ENCODE data around the gene NUMA1. TPM values are rescaled to one million over a fixed set of nuclear protein-coding genes. Genes with fewer than 3 reads are reported as not detected.

NUMA1 gene, protein sequence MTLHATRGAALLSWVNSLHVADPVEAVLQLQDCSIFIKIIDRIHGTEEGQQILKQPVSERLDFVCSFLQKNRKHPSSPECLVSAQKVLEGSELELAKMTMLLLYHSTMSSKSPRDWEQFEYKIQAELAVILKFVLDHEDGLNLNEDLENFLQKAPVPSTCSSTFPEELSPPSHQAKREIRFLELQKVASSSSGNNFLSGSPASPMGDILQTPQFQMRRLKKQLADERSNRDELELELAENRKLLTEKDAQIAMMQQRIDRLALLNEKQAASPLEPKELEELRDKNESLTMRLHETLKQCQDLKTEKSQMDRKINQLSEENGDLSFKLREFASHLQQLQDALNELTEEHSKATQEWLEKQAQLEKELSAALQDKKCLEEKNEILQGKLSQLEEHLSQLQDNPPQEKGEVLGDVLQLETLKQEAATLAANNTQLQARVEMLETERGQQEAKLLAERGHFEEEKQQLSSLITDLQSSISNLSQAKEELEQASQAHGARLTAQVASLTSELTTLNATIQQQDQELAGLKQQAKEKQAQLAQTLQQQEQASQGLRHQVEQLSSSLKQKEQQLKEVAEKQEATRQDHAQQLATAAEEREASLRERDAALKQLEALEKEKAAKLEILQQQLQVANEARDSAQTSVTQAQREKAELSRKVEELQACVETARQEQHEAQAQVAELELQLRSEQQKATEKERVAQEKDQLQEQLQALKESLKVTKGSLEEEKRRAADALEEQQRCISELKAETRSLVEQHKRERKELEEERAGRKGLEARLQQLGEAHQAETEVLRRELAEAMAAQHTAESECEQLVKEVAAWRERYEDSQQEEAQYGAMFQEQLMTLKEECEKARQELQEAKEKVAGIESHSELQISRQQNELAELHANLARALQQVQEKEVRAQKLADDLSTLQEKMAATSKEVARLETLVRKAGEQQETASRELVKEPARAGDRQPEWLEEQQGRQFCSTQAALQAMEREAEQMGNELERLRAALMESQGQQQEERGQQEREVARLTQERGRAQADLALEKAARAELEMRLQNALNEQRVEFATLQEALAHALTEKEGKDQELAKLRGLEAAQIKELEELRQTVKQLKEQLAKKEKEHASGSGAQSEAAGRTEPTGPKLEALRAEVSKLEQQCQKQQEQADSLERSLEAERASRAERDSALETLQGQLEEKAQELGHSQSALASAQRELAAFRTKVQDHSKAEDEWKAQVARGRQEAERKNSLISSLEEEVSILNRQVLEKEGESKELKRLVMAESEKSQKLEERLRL (N-terminal part only)
- 274 and 395 TPM in 2 replicates for total RNA-seq (2011; cell fraction: chromatin; rRNA removed; ENCODE audit: low replicate concordance)
- total RNA-seq (2011; cell fraction: nucleolus; rRNA removed) = 203 and 209 TPM in 2 replicates
- total RNA-seq (2011; cell fraction: nucleoplasm; rRNA removed) = 193 and 293 TPM in 2 replicates
- 93.1 and 94.7 TPM in 2 replicates for total RNA-seq (2014; rRNA removed)
- 40.3 and 41.4 TPM in 2 replicates for total RNA-seq (2014; rRNA removed; fragmentation: Illumina TruSeq; extraction: Trizol)
- total RNA-seq (2015; rRNA removed; fragmentation: Illumina TruSeq; extraction: Trizol) = 46.9 and 50.4 TPM in 2 replicates
- total RNA-seq (2021) = 83.1 and 104 TPM in 2 replicates
- polyA plus RNA-seq (2011; rRNA removed) = 51.2 and 72.8 TPM in 2 replicates
- polyA plus RNA-seq (2011; cell fraction: cytosol; rRNA removed) = 51.6 and 71.5 TPM in 2 replicates
- 256 and 329 TPM in 2 replicates for polyA plus RNA-seq (2011; cell fraction: nucleus; rRNA removed)
- polyA plus RNA-seq (2012) = 73.1 and 108 TPM in 2 replicates
- polyA plus RNA-seq (2014; fragmentation: Illumina TruSeq; extraction: Trizol) = 74.2 and 85.9 TPM in 2 replicates
- 1 to 10 TPM; 4.1 to 7.6 TPM for polyA plus RNA-seq (2014; fragmentation: Nextera tagmentation; extraction: Ambion mirVana)
- polyA plus RNA-seq (2014; rRNA removed) = 66.4 and 85.2 TPM in 2 replicates
- 89.9 and 94.4 TPM in 2 replicates for polyA minus RNA-seq (2011; rRNA and poly(A)+ RNA removed)
- 77.1 and 80.0 TPM in 2 replicates for polyA minus RNA-seq (2011; cell fraction: cytosol; rRNA and poly(A)+ RNA removed)
- 111 and 169 TPM in 2 replicates for polyA minus RNA-seq (2011; cell fraction: nucleus; rRNA and poly(A)+ RNA removed)
- Bru-seq, nascent RNA = percentile 79 among the genes with signal in this experiment
- percentile 79 among the genes with signal in this experiment for BruChase-seq, experiment 1, labeled RNA remaining after a 2-hour chase
- percentile 80 among the genes with signal in this experiment for BruChase-seq, experiment 2, labeled RNA remaining after a 6-hour chase
- long read RNA-seq, experiment 1, transcript NUMA1-217 (7 exons, 2,276 nt) = major isoform, 8 of 75 reads
- long read RNA-seq, experiment 1, partial matches to known transcripts = 53 of 75 reads
- long read RNA-seq, experiment 1, other reads (novel, unspliced or antisense) = 13 of 75 reads
- long read RNA-seq, experiment 2, full-length matches to known transcripts = 6 of 70 reads
- long read RNA-seq, experiment 2, partial matches to known transcripts = 48 of 70 reads
- long read RNA-seq, experiment 2, other reads (novel, unspliced or antisense) = 16 of 70 reads
- long read RNA-seq, experiment 3, partial matches to known transcripts = 2 of 2 reads
- long read RNA-seq, experiment 3, other reads (novel, unspliced or antisense) = 0 of 2 reads

DNA sequence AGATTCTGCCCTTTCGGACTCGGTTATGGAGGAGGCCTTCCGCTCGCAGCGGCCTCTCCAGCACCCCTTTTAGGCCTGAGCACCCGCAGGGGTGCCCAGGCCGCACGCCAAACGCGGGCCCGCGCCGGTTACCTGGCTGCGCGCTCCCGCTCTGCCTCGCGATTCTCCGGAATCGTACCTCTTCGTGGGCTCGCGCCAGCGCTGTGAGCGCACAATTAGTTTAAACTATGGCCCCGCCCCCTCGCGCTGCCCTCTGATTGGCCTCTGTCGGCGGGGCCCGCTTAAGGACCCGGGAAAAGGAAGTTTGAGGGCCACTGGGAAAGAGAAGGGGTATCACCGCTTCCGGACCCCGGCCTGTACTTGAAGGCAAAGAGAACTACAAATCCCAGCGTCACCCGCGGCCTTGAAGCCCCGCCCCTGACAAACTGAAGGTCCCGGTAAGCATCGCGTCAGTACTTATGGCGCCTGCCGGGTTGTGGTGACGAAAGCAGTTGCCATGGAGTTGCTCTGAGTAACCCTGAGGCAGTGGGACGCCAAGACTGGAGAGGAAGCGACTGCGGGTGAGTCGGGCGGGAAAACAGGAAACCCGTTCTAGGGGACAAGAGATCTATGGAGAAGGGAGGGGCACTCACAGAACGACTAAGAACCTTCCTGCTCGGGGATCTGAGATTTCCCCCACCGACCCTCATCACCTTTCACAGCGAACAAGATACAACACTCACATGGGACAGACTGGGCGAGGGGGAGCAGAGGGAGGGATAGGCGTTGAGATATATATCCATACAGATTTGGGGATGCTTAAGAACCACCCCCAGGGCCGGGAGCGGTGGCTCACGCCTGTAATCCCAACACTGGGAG lies at the start of gene NUMA1, which contains the start of gene LRRC51:
Gene NUMA1 (minus strand): TSS at position 217 of the 858 bp plus-strand sequence. CDS start 44,599 bp downstream, outside the sequence.
Gene LRRC51 (plus strand): TSS at position 525 of the 858 bp plus-strand sequence. CDS start 8,234 bp downstream, outside the sequence.
- H3K27me3 ChIP-seq (ENCODE audit: control insufficient read depth in 2 of 2, insufficient read depth in 2 of 2, low read length in 2 of 2) = no peaks in the 10 kb centered on the region
- TF ChIP-seq KDM4B (IDR thresholded peaks at IDR 0.05; ENCODE audit: borderline replicate concordance in 2 of 2, low read depth in 1 of 2) (no peak), RBM22 (IDR thresholded peaks at IDR 0.05; ENCODE audit: low read depth, low read length, poor library complexity, severe bottlenecking) (peak; percentile 93), CSDE1 (IDR thresholded peaks at IDR 0.05) (peak in 1 of 2 experiments; percentile 97; a peak in 2 of 4 replicates), ZNF143 (CRISPR knock-in tag; IDR thresholded peaks at IDR 0.05) (peak; percentile 93), MBD2 (IDR thresholded peaks at IDR 0.05; ENCODE audit: borderline replicate concordance, low read depth) (peak; percentile 67), POLR2AphosphoS5 (IDR thresholded peaks at IDR 0.05; ENCODE audit: control insufficient read depth, insufficient read depth, low read depth, low read length) (peak; percentile 78), FOXJ2 (tag; IDR thresholded peaks at IDR 0.05) (peak; percentile 80), MAX (CRISPR knock-in tag; IDR thresholded peaks at IDR 0.05) (no peak; the same call in 1 of the 2 replicates), ESRRA (IDR thresholded peaks at IDR 0.05; ENCODE audit: borderline replicate concordance, low read depth) (peak; percentile 78; the same call in 1 of the 2 replicates), GTF2E2 (tag; IDR thresholded peaks at IDR 0.05) (0 out of 2 replicates have a peak, but pooled peaks have one; percentile 4)

More for the DNA sequence above, at the start of gene NUMA1, which contains the start of gene LRRC51:
- Histone ChIP-seq H3K27ac (ENCODE audit: extremely low read depth, low read depth, low read length) (peak within 1 kb of the TSS; percentile 86), H3K9me1 (ENCODE audit: control insufficient read depth, insufficient read depth, low read length) (no peaks in the 10 kb centered on the region), H3K9me3 (replicated peaks; ENCODE audit: control insufficient read depth, insufficient read depth, low read depth, low read length) (no peaks in the 10 kb centered on the region), H3K4me2 (ENCODE audit: insufficient read depth, low read length) (peak within 1 kb of the TSS; percentile 95), H3K36me3 (ENCODE audit: control insufficient read depth, insufficient read depth, low read length) (peaks cover 10% of the 10 kb centered on the region; the same call in 2 of the 3 replicates), H3K4me1 (replicated peaks in 1 of 2; ENCODE audit: control insufficient read depth in 2 of 2, insufficient read depth in 2 of 2, low read length in 2 of 2) (peaks cover 6 to 13% of the 10 kb centered on the region in 2 experiments; a peak in 3 of 5 replicates), H3K4me3 (peak within 1 kb of the TSS; percentile 70), H3K9ac (ENCODE audit: insufficient read depth in 1 of 2, low read depth in 2 of 2, low read length in 2 of 2) (peak within 1 kb of the TSS; percentile 82 to 94), H2AFZ (ENCODE audit: low read depth, low read length) (peak within 1 kb of the TSS; percentile 99), H4K20me1 (replicated peaks; ENCODE audit: control insufficient read depth, insufficient read depth, low read length) (0 out of 2 replicates have a peak, but pooled peaks cover 6% of the 10 kb centered on the region), H3K79me2 (ENCODE audit: control insufficient read depth, insufficient read depth, low read length) (peaks cover 44% of the 10 kb centered on the region)
- WGBS (ENCODE audit: insufficient coverage, low coverage, missing lambda C conversion rate) = under 1% methylated on average over 56 of the region's 60 CpGs
- peak; percentile 94 to 100 (median 94) for DNase-seq (ENCODE audit: extremely low read depth in 1 of 4, low spot score in 3 of 4)
- peak; percentile 99 for FAIRE-seq
- ATAC-seq = peak; percentile 95
- ChIA-PET POLR2A (interaction anchor here (2.3 to 2.9 kb wide), 3 partner anchors 10 to 20 kb away, joined by 10 to 15 read pairs (median 10); no protein-coding TSS in a partner anchor), CTCF (ENCODE audit: low intra/inter-chr PET ratio) (no interaction called here)
- BruUV-seq (replicated peaks) = no TSS peak
- in situ Hi-C loops (cut with MboI) = no loop called here
- intact Hi-C loops (cut with micrococcal nuclease) = loop anchor here (1.0 to 2.0 kb wide), 3 partner anchors 23 to 40 kb away; partner anchors contain the start of genes ANAPC15 and LAMTOR1

Measured in K562 (cell line).